Neural progenitor cell (in vitro differentiated cells): ENCODE results near the gene PGAP3. TPM values are rescaled to one million over a fixed set of nuclear protein-coding genes. Genes with fewer than 3 reads are reported as not detected.
A peak's percentile ranks its signal among the peaks of the same experiment; 100 is the strongest.

Experiments
- DNase-seq: peaks from one replicate; pipeline ENCODE4 v3.0.0-alpha.2; 2016; ENCODE audit warnings: low spot score
- H2AFZ ChIP-seq: fragments of 200-600 bp; sonication (generic); replicated peaks from 2 replicates; pipeline ENCODE4 v1.6.1; 2016; ENCODE audit warnings: antibody characterized with exemption
- H3F3A ChIP-seq: fragments of 200-600 bp; sonication (generic); 2 replicates; pipeline ENCODE4 v1.6.1; 2016; ENCODE audit warnings: antibody characterized with exemption, low read depth
- H3K27ac ChIP-seq: fragments of 200-600 bp; sonication (generic); 2 replicates; pipeline ENCODE4 v1.5.1; 2016; ENCODE audit warnings: mild to moderate bottlenecking
- H3K27me3 ChIP-seq: fragments of 200-600 bp; sonication (generic); 2 replicates; pipeline ENCODE4 v1.6.1; 2016; ENCODE audit warnings: mild to moderate bottlenecking, moderate library complexity
- H3K36me3 ChIP-seq: fragments of 200-600 bp; sonication (generic); 2 replicates; pipeline ENCODE4 v1.5.1; 2016
- H3K4me1 ChIP-seq: fragments of 200-600 bp; sonication (generic); 2 replicates; pipeline ENCODE4 v1.6.1; 2016; ENCODE audit warnings: mixed run types
- H3K4me2 ChIP-seq: fragments of 200-600 bp; sonication (generic); 2 replicates; pipeline ENCODE4 v1.6.1; 2016
- H3K4me3 ChIP-seq: fragments of 200-600 bp; sonication (generic); 2 replicates; pipeline ENCODE4 v1.5.1; 2016
- H3K79me2 ChIP-seq: fragments of 200-600 bp; sonication (generic); 2 replicates; pipeline ENCODE4 v1.6.1; 2016; ENCODE audit warnings: low read depth
- H3K9ac ChIP-seq: fragments of 200-600 bp; sonication (generic); 2 replicates; pipeline ENCODE4 v1.6.1; 2016
- H3K9me3 ChIP-seq: fragments of 200-600 bp; sonication (generic); 2 replicates; pipeline ENCODE4 v1.5.1; 2016; ENCODE audit warnings: low read depth
- H4K20me1 ChIP-seq: fragments of 200-600 bp; sonication (generic); 2 replicates; pipeline ENCODE4 v1.6.1; 2016; ENCODE audit warnings: low read depth
- H3K27ac Mint-ChIP-seq: 3 replicates; pipeline ENCODE4 v1.8.0; 2021; ENCODE audit warnings: mixed read lengths
- H3K27me3 Mint-ChIP-seq: 2 replicates; pipeline ENCODE4 v1.8.0; 2022; ENCODE audit warnings: low read depth, mild to moderate bottlenecking, inconsistent platforms, moderate library complexity, mixed read lengths; ENCODE audit not compliant: insufficient read depth
- H3K36me3 Mint-ChIP-seq: 3 replicates; pipeline ENCODE4 v1.8.0; 2021; ENCODE audit warnings: mixed read lengths
- H3K4me1 Mint-ChIP-seq: 3 replicates; pipeline ENCODE4 v1.8.0; 2021; ENCODE audit warnings: mixed read lengths
- H3K4me3 Mint-ChIP-seq: 3 replicates; pipeline ENCODE4 v1.8.0; 2021; ENCODE audit warnings: mild to moderate bottlenecking, moderate library complexity, mixed read lengths
- H3K9me3 Mint-ChIP-seq: 3 replicates; pipeline ENCODE4 v1.8.0; 2020; ENCODE audit warnings: mixed read lengths
- EZH2 ChIP-seq: fragments of 200-600 bp; sonication (generic); IDR thresholded peaks from 2 replicates; pipeline ENCODE4 v1.6.1; 2017; ENCODE audit warnings: antibody characterized with exemption, mild to moderate bottlenecking, moderate library complexity
- EZH2phosphoT487 ChIP-seq: fragments of 200-600 bp; sonication (generic); IDR thresholded peaks from 2 replicates; pipeline ENCODE4 v1.6.1; 2017; ENCODE audit warnings: antibody characterized with exemption
- total RNA-seq: library from RNA; depleted of rRNA; stranded (reverse); fragments of >200 nt; gene quantifications from 2 replicates; pipeline ENCODE4 v1.2.3, GENCODE V29; 2015; ENCODE audit warnings: low replicate concordance
- TF ChIP-seq, protein P1 (sequence below): fragments of 200-600 bp; sonication (generic); IDR thresholded peaks from 2 replicates; pipeline ENCODE4 v1.5.1; 2017; ENCODE audit warnings: antibody characterized with exemption, mild to moderate bottlenecking

PGAP3 gene
- total RNA-seq, 1 donor from 2014 or later: 6.6 TPM

GRCh38 chr17:39669897-39670735, 17.7 kb downstream of the PGAP3 start:
- Histone ChIP-seq H3K79me2 (no peaks in the 10 kb centered on the region), H3K9me3 (no peaks in the 10 kb centered on the region), H3F3A (peaks cover 17% of the 10 kb centered on the region), H4K20me1 (peaks cover 14% of the 10 kb centered on the region), H3K27ac (no peak overlapping the region), H2AFZ (no peak overlapping the region), H3K4me3 (no peak overlapping the region), H3K4me1 (peaks cover 19% of the 10 kb centered on the region), H3K9ac (no peak overlapping the region), H3K36me3 (no peaks in the 10 kb centered on the region), H3K27me3 (peaks cover 65% of the 10 kb centered on the region), H3K4me2 (no peak overlapping the region)
- no peaks in the 10 kb centered on the region for H3K9me3 Mint-ChIP-seq
- H3K36me3 Mint-ChIP-seq: no peaks in the 10 kb centered on the region
- H3K4me3 Mint-ChIP-seq: no peak overlapping the region
- peaks cover 9% of the 10 kb centered on the region for H3K4me1 Mint-ChIP-seq
- no peak overlapping the region for H3K27ac Mint-ChIP-seq
- no peak for DNase-seq
- peaks cover 27% of the 10 kb centered on the region for H3K27me3 Mint-ChIP-seq
- TF ChIP-seq, protein P1, sequence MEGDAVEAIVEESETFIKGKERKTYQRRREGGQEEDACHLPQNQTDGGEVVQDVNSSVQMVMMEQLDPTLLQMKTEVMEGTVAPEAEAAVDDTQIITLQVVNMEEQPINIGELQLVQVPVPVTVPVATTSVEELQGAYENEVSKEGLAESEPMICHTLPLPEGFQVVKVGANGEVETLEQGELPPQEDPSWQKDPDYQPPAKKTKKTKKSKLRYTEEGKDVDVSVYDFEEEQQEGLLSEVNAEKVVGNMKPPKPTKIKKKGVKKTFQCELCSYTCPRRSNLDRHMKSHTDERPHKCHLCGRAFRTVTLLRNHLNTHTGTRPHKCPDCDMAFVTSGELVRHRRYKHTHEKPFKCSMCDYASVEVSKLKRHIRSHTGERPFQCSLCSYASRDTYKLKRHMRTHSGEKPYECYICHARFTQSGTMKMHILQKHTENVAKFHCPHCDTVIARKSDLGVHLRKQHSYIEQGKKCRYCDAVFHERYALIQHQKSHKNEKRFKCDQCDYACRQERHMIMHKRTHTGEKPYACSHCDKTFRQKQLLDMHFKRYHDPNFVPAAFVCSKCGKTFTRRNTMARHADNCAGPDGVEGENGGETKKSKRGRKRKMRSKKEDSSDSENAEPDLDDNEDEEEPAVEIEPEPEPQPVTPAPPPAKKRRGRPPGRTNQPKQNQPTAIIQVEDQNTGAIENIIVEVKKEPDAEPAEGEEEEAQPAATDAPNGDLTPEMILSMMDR: no peak
- TF ChIP-seq EZH2phosphoT487 (no peak), EZH2 (no peak)

DNA sequence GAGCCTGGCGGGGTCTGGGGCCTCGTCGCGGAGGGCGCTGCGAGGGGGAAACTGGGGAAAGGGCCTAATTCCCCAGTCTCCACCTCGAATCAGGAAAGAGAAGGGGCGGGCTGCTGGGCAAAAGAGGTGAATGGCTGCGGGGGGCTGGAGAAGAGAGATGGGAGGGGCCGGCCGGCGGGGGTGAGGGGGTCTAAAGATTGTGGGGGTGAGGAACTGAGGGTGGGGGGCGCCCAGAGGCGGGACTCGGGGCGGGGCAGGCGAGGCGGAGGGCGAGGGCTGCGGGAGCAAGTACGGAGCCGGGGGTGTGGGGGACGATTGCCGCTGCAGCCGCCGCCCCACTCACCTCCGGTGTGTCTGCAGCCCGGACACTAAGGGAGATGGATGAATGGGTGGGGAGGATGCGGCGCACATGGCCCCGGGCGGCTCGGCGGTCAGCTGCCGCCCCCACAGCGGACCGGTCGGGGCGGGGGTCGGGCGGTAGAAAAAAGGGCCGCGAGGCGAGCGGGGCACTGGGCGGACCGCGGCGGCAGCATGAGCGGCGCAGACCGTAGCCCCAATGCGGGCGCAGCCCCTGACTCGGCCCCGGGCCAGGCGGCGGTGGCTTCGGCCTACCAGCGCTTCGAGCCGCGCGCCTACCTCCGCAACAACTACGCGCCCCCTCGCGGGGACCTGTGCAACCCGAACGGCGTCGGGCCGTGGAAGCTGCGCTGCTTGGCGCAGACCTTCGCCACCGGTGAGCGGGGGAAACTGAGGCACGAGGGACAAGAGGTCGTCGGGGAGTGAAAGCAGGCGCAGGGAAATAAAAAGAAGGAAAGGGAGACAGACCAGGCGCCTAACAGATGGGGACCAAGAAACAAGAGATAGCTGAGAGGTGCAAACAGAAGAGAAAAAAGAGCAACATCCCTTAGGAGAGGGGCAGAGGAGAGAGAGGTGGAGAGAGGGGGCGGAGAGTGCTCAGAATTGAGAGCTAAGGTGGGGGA, 19.6 kb downstream of the PGAP3 start, which contains the start of gene PNMT:
Gene PNMT, plus strand, starts transcription at position 509 of the 980 bp plus-strand sequence. Its CDS starts 23 bp downstream, at position 532.
- Mint-ChIP-seq H3K4me1 (peaks cover 13% of the 10 kb centered on the region), H3K9me3 (no peaks in the 10 kb centered on the region), H3K36me3 (peaks cover 2% of the 10 kb centered on the region), H3K27ac (no peak within 1 kb of the TSS), H3K27me3 (peaks cover 27% of the 10 kb centered on the region), H3K4me3 (peak within 1 kb of the TSS; percentile 68)
- Histone ChIP-seq H3K36me3 (no peaks in the 10 kb centered on the region), H3K27ac (no peak within 1 kb of the TSS), H3K9ac (no peak within 1 kb of the TSS), H3K4me3 (peak within 1 kb of the TSS; percentile 53), H2AFZ (peak within 1 kb of the TSS; percentile 83), H3K4me2 (peak within 1 kb of the TSS; percentile 96), H3F3A (peaks cover 22% of the 10 kb centered on the region), H3K27me3 (peaks cover 68% of the 10 kb centered on the region), H4K20me1 (peaks cover 30% of the 10 kb centered on the region), H3K79me2 (no peaks in the 10 kb centered on the region), H3K4me1 (peaks cover 29% of the 10 kb centered on the region), H3K9me3 (no peaks in the 10 kb centered on the region)
- DNase-seq: peak; percentile 92
- TF ChIP-seq EZH2 (peak; percentile 77), EZH2phosphoT487 (peak; percentile 50)
- TF ChIP-seq, protein P1: peak; percentile 73

- no peaks in the 10 kb centered on the region for H3K79me2 ChIP-seq
- DNase-seq: peak; percentile 52
- H3K4me3 ChIP-seq: peak overlapping the region; percentile 53
- H3F3A ChIP-seq: peaks cover 27% of the 10 kb centered on the region
- H3K36me3 Mint-ChIP-seq: peaks cover 2% of the 10 kb centered on the region
- H3K36me3 ChIP-seq: no peaks in the 10 kb centered on the region
- H3K4me1 ChIP-seq: peaks cover 32% of the 10 kb centered on the region
- peaks cover 35% of the 10 kb centered on the region for H4K20me1 ChIP-seq
- peaks cover 22% of the 10 kb centered on the region for H3K27me3 Mint-ChIP-seq
- H3K4me1 Mint-ChIP-seq: peaks cover 13% of the 10 kb centered on the region
- H3K9me3 ChIP-seq: no peaks in the 10 kb centered on the region
- TF ChIP-seq, protein P1: no peak
- TF ChIP-seq EZH2phosphoT487 (peak; percentile 79), EZH2 (peak; percentile 85)
- H3K27ac ChIP-seq: no peak overlapping the region
- H3K9ac ChIP-seq: no peak overlapping the region
- H3K27me3 ChIP-seq: peaks cover 68% of the 10 kb centered on the region
- peak overlapping the region; percentile 59 for H3K4me3 Mint-ChIP-seq
- no peak overlapping the region for H3K27ac Mint-ChIP-seq
- peak overlapping the region; percentile 96 for H3K4me2 ChIP-seq
- H2AFZ ChIP-seq: peak overlapping the region; percentile 83
- no peaks in the 10 kb centered on the region for H3K9me3 Mint-ChIP-seq
Observed at GRCh38 chr17:39667262-39667944, 20.5 kb downstream of the PGAP3 start.
